Measurements from ENCODE around the gene WFIKKN2.

WFIKKN2 gene

GRCh38 chr17:50832864-50833381 lies 2.5 kb upstream of the WFIKKN2 start:
- no peak for DNase-seq (ENCODE audit: low read depth)
- no peak overlapping the region for H3K4me3 ChIP-seq (ENCODE audit: low read length)
- no peak for TF ChIP-seq CTCF (IDR thresholded peaks at IDR 0.05; ENCODE audit: insufficient read depth, low read depth, low read length, missing control alignments)

GRCh38 chr17:50833510-50834428 lies 1.6 kb upstream of the WFIKKN2 start:
- no peak overlapping the region for H3K4me3 ChIP-seq (ENCODE audit: low read length)
- no peak for DNase-seq (ENCODE audit: low read depth)
- TF ChIP-seq CTCF (IDR thresholded peaks at IDR 0.05; ENCODE audit: insufficient read depth, low read depth, low read length, missing control alignments), result no peak

- no peak for DNase-seq (ENCODE audit: low read depth)
- no peak overlapping the region for H3K4me3 ChIP-seq (ENCODE audit: low read length)
- no peak for TF ChIP-seq CTCF (IDR thresholded peaks at IDR 0.05; ENCODE audit: insufficient read depth, low read depth, low read length, missing control alignments)
Observed at GRCh38 chr17:50834429-50835300, 721 bp upstream of the WFIKKN2 start.

- TF ChIP-seq CTCF (IDR thresholded peaks at IDR 0.05; ENCODE audit: insufficient read depth, low read depth, low read length, missing control alignments), result no peak
- no peak overlapping the region for H3K4me3 ChIP-seq (ENCODE audit: low read length)
- DNase-seq (ENCODE audit: low read depth), result no peak
Observed at GRCh38 chr17:50836826-50837225, 1.4 kb downstream of the WFIKKN2 start.

- H3K4me3 ChIP-seq (ENCODE audit: low read length), result no peak overlapping the region
- TF ChIP-seq CTCF (IDR thresholded peaks at IDR 0.05; ENCODE audit: insufficient read depth, low read depth, low read length, missing control alignments), result no peak
- no peak for DNase-seq (ENCODE audit: low read depth)
Observed at GRCh38 chr17:50837286-50837979, 2.0 kb downstream of the WFIKKN2 start.

All from epithelial cell of esophagus (primary cell).